H1 (cell line): ENCODE results near the gene ARID4A. TPM values are rescaled to one million over a fixed set of nuclear protein-coding genes. Genes with fewer than 3 reads are reported as not detected.

ENCODE experiments used
- CTCF ChIA-PET: fragments of 300-600 bp; sonication (Branson Sonifier 250); formaldehyde crosslinking; loops from one replicate; lab custom pipeline; 2021; ENCODE audit not compliant: partially characterized antibody; lab: Charles Lee
- POLR2A ChIA-PET: fragments of 300-600 bp; sonication (Branson Sonifier 250); formaldehyde crosslinking; loops from one replicate; lab custom pipeline; 2021; ENCODE audit warnings: inconsistent platforms; ENCODE audit not compliant: partially characterized antibody; lab: Charles Lee
- DNase-seq, 2 experiments: peaks; one replicate each; pipeline versions ENCODE4 v3.0.0 to v3.0.0-alpha.2; 2010 to 2022; ENCODE audit warnings: low spot score in 2 of 2, low read depth in 1 of 2, mixed read lengths in 1 of 2
- FAIRE-seq: peaks from 2 replicates; lab custom pipeline; 2011; peaks lifted over from hg19 to GRCh38; lab: Jason Lieb, UNC
- H2AFZ ChIP-seq: 2 replicates; pipeline ENCODE4 v1.8.1; 2012; ENCODE audit warnings: low read length, inconsistent platforms
- H2AK5ac ChIP-seq: 2 replicates; pipeline ENCODE4 v1.6.1; 2013; ENCODE audit warnings: low read depth, low read length
- H2BK120ac ChIP-seq: replicated peaks from 2 replicates; pipeline ENCODE3; 2013; ENCODE audit warnings: low read depth, low read length, inconsistent platforms
- H2BK12ac ChIP-seq: 2 replicates; pipeline ENCODE4 v1.6.1; 2013; ENCODE audit warnings: low read depth, low read length
- H2BK15ac ChIP-seq: 2 replicates; pipeline ENCODE4 v1.6.1; 2013; ENCODE audit warnings: low read length
- H2BK20ac ChIP-seq: 2 replicates; pipeline ENCODE4 v1.6.1; 2013; ENCODE audit warnings: low read length
- H2BK5ac ChIP-seq: 2 replicates; pipeline ENCODE4 v1.6.1; 2013; ENCODE audit warnings: low read depth, low read length
- H3K14ac ChIP-seq: 2 replicates; pipeline ENCODE4 v1.6.1; 2013; ENCODE audit warnings: inconsistent platforms; ENCODE audit not compliant: insufficient read length
- H3K18ac ChIP-seq: 2 replicates; pipeline ENCODE4 v1.6.1; 2013; ENCODE audit warnings: low read length; ENCODE audit errors: extremely low read depth
- H3K23ac ChIP-seq: 2 replicates; pipeline ENCODE4 v1.6.1; 2013; ENCODE audit warnings: inconsistent platforms; ENCODE audit not compliant: insufficient read length
- H3K23me2 ChIP-seq: 2 replicates; pipeline ENCODE4 v1.6.1; 2013; ENCODE audit warnings: low read depth, low read length
- H3K27ac ChIP-seq: 2 replicates; pipeline ENCODE4 v1.6.1; 2011; ENCODE audit warnings: low read depth, low read length, inconsistent platforms
- H3K27me3 ChIP-seq, 4 experiments: replicated peaks in 1 of 4; 1 replicate in 1 of 4; 2 replicates in 3 of 4; pipeline versions ENCODE4 v1.6.1 to v1.8.1; 2011 to 2013; ENCODE audit warnings: low read length in 3 of 4, mild to moderate bottlenecking in 3 of 4, inconsistent platforms in 2 of 4, mixed read lengths in 2 of 4, moderate library complexity in 1 of 4; ENCODE audit not compliant: control insufficient read depth in 3 of 4, insufficient read depth in 3 of 4; ENCODE audit errors: extremely low read depth in 1 of 4
- H3K36me3 ChIP-seq, 4 experiments: 2 replicates each; pipeline versions ENCODE4 v1.6.1 to v1.8.1; 2011 to 2013; ENCODE audit warnings: mild to moderate bottlenecking in 4 of 4, low read length in 3 of 4, moderate library complexity in 2 of 4, control low read depth in 1 of 4, inconsistent platforms in 1 of 4; ENCODE audit not compliant: insufficient read depth in 4 of 4, control insufficient read depth in 2 of 4
- H3K4ac ChIP-seq: replicated peaks from 2 replicates; pipeline ENCODE3; 2013; ENCODE audit warnings: low read length, low read depth, mixed read lengths, inconsistent platforms; ENCODE audit not compliant: insufficient read length
- H3K4me1 ChIP-seq, 4 experiments: replicated peaks in 1 of 4; 1 replicate in 1 of 4; 2 replicates in 3 of 4; pipeline versions ENCODE4 v1.6.1 to v1.8.1; 2011 to 2013; ENCODE audit warnings: low read length in 3 of 4, inconsistent platforms in 2 of 4, mixed read lengths in 1 of 4; ENCODE audit not compliant: insufficient read depth in 4 of 4, control insufficient read depth in 3 of 4
- H3K4me2 ChIP-seq, 2 experiments: 2 replicates each; pipeline versions ENCODE4 v1.6.1 to v1.8.1; 2011 to 2013; ENCODE audit warnings: low read depth in 2 of 2, low read length in 2 of 2, control low read depth in 1 of 2, inconsistent platforms in 1 of 2, mild to moderate bottlenecking in 1 of 2; ENCODE audit not compliant: insufficient read depth in 1 of 2
- H3K4me3 ChIP-seq, 4 experiments: fragments of 200-600, 300-600 bp in 1 of 4; sonication (generic), shearing (Covaris generic), sonication (Bioruptor Twin) in 1 of 4; 2 replicates each; pipeline versions ENCODE4 v1.5.1 to v1.8.1; 2011 to 2016; ENCODE audit warnings: low read length in 4 of 4, low read depth in 3 of 4, control low read depth in 2 of 4, inconsistent platforms in 2 of 4, mild to moderate bottlenecking in 2 of 4, mixed read lengths in 1 of 4, moderate library complexity in 1 of 4; ENCODE audit not compliant: insufficient read depth in 2 of 4; ENCODE audit errors: extremely low read depth in 1 of 4
- H3K56ac ChIP-seq: replicated peaks from 2 replicates; pipeline ENCODE3; 2013; ENCODE audit warnings: low read depth, mild to moderate bottlenecking, mixed read lengths, low read length, inconsistent platforms; ENCODE audit not compliant: insufficient read length
- H3K79me1 ChIP-seq: 2 replicates; pipeline ENCODE4 v1.6.1; 2013; ENCODE audit warnings: low read depth, low read length, control low read depth
- H3K79me2 ChIP-seq, 2 experiments: 2 replicates each; pipeline versions ENCODE4 v1.6.1 to v1.8.1; 2012 to 2013; ENCODE audit warnings: low read length in 2 of 2, mild to moderate bottlenecking in 2 of 2, inconsistent platforms in 1 of 2; ENCODE audit not compliant: insufficient read depth in 2 of 2, control insufficient read depth in 1 of 2
- H3K9ac ChIP-seq, 4 experiments: replicated peaks in 1 of 4; 1 replicate in 1 of 4; 2 replicates in 3 of 4; pipeline versions ENCODE4 v1.6.1 to v1.8.1; 2011 to 2013; ENCODE audit warnings: low read depth in 3 of 4, low read length in 3 of 4, control low read depth in 2 of 4, mild to moderate bottlenecking in 2 of 4, moderate library complexity in 2 of 4, inconsistent platforms in 1 of 4; ENCODE audit errors: extremely low read depth in 1 of 4
- H3K9me3 ChIP-seq, 2 experiments: 2 replicates each; pipeline versions ENCODE4 v1.6.1 to v1.8.1; 2012 to 2013; ENCODE audit warnings: mild to moderate bottlenecking in 2 of 2, moderate library complexity in 2 of 2, control low read depth in 1 of 2, inconsistent platforms in 1 of 2, low read depth in 1 of 2, low read length in 1 of 2, mixed read lengths in 1 of 2; ENCODE audit not compliant: insufficient read depth in 2 of 2
- H4K20me1 ChIP-seq, 2 experiments: replicated peaks in 1 of 2; 2 replicates each; pipeline versions ENCODE3 to v1.8.1; 2011 to 2013; ENCODE audit warnings: inconsistent platforms in 2 of 2, low read length in 2 of 2, mild to moderate bottlenecking in 1 of 2; ENCODE audit not compliant: insufficient read depth in 2 of 2, control insufficient read depth in 1 of 2
- H4K5ac ChIP-seq: 2 replicates; pipeline ENCODE4 v1.6.1; 2013; ENCODE audit warnings: low read length, low read depth, mixed read lengths, inconsistent platforms; ENCODE audit not compliant: insufficient read length
- H4K8ac ChIP-seq: 2 replicates; pipeline ENCODE4 v1.8.0; 2013; ENCODE audit warnings: mild to moderate bottlenecking, moderate library complexity, low read length, inconsistent platforms; ENCODE audit not compliant: insufficient read depth; ENCODE audit errors: extremely low read depth
- H4K91ac ChIP-seq: replicated peaks from 2 replicates; pipeline ENCODE3; 2013; ENCODE audit warnings: low read length, mixed read lengths, inconsistent platforms; ENCODE audit not compliant: insufficient read length
- BRCA1 ChIP-seq: IDR thresholded peaks from 2 replicates; pipeline ENCODE4 v1.6.1; 2012; ENCODE audit warnings: low read depth, low read length, improper control_type of control experiment
- CBX8 ChIP-seq: fragments of 300-800, 300-1000 bp; sonication (generic); IDR thresholded peaks from 2 replicates; pipeline ENCODE4 v1.7.1; 2016; ENCODE audit warnings: low read depth, low read length, borderline replicate concordance
- RFX5 ChIP-seq: IDR thresholded peaks from 2 replicates; pipeline ENCODE4 v1.6.1; 2011; ENCODE audit warnings: low read depth, low read length, improper control_type of control experiment, borderline replicate concordance
- WGBS, 2 experiments: shearing (Covaris generic) in 1 of 2; methylation state at CpG; one replicate each; pipeline versions ENCODE4 v1.1.6 to v1.1.7; 2013 to 2015; ENCODE audit warnings: low lambda C conversion rate in 2 of 2, mixed read lengths in 2 of 2, inconsistent platforms in 1 of 2, low coverage in 1 of 2, missing lambda C conversion rate in 1 of 2; ENCODE audit not compliant: insufficient replicate concordance in 2 of 2, insufficient coverage in 1 of 2, insufficient read length in 1 of 2; ENCODE audit errors: extremely low coverage in 1 of 2, missing lambda C conversion rate in 1 of 2; 5-methylcytosine and 5-hydroxymethylcytosine counted together
- polyA plus RNA-seq, 7 experiments: library from polyadenylated mRNA; depleted of rRNA in 3 of 7; stranded (reverse) in 5 of 7; unstranded in 2 of 7; fragments of >200 nt in 5 of 7; fragments of 200-250 nt in 2 of 7; gene quantifications; 1 replicate in 5 of 7; 2 replicates in 1 of 7; 4 replicates in 1 of 7; pipeline versions ENCODE4 v1.2.1 to v1.2.3, GENCODE V29; 2011 to 2013; ENCODE audit warnings: missing spikeins in 2 of 7, mixed read lengths in 2 of 7
- total RNA-seq: library from RNA; stranded (reverse); fragmentation: NEBNext Ultra II Directional; extraction: Animal tissue kit (Norgen Biotek cat#: 25700); gene quantifications from 2 replicates; pipeline ENCODE4 v1.2.1, GENCODE V29; 2021
- TF ChIP-seq, protein P1 (sequence below): IDR thresholded peaks from 2 replicates; pipeline ENCODE4 v1.6.1; 2011; ENCODE audit warnings: low read length, improper control_type of control experiment
- TF ChIP-seq, protein P2 (sequence below): IDR thresholded peaks from 2 replicates; pipeline ENCODE4 v1.6.1; 2012; ENCODE audit warnings: low read length, inconsistent platforms

Gene ARID4A
- total and polyA plus RNA-seq, 2 of the 8 experiments (the other 6 are each of a cell fraction or from before 2014, with no cell fraction given) = 2.1 to 14.6 TPM

GRCh38 chr14:58315606-58316005, 17.3 kb downstream of the ARID4A start:
- no peak overlapping the region for H2BK20ac ChIP-seq
- H3K4ac ChIP-seq = no peak overlapping the region
- no peaks in the 10 kb centered on the region for H3K9me3 ChIP-seq
- H3K4me2 ChIP-seq = no peak overlapping the region
- peaks cover 0 to 2% of the 10 kb centered on the region in 2 experiments for H4K20me1 ChIP-seq
- no peak overlapping the region for H2BK12ac ChIP-seq
- H3K18ac ChIP-seq = no peak overlapping the region
- H3K79me2 ChIP-seq = no peaks in the 10 kb centered on the region
- CTCF ChIA-PET = no interaction called here
- H3K14ac ChIP-seq = no peak overlapping the region
- H4K5ac ChIP-seq = no peak overlapping the region
- H2BK5ac ChIP-seq = no peak overlapping the region
- H2AFZ ChIP-seq = no peak overlapping the region
- FAIRE-seq = no peak
- H4K8ac ChIP-seq = no peak overlapping the region
- H3K4me1 ChIP-seq = no peaks in the 10 kb centered on the region
- no peaks in the 10 kb centered on the region for H3K27me3 ChIP-seq
- no peaks in the 10 kb centered on the region for H3K79me1 ChIP-seq
- peaks cover 0 to 28% (median 7%) of the 10 kb centered on the region in 4 experiments; a peak in 5 of 8 replicates for H3K36me3 ChIP-seq
- no peak overlapping the region for H2AK5ac ChIP-seq
- H4K91ac ChIP-seq = no peak overlapping the region
- DNase-seq = no peak
- H3K23me2 ChIP-seq = no peaks in the 10 kb centered on the region
- H3K23ac ChIP-seq = no peak overlapping the region
- WGBS, 2 experiments = 100% methylated on average over 1 of the region's 1 CpG; no CpG with 5 or more reads in 1 of the 2 experiments
- POLR2A ChIA-PET = no interaction called here
- no peak overlapping the region for H3K27ac ChIP-seq
- H3K4me3 ChIP-seq = no peak overlapping the region
- TF ChIP-seq RFX5 = no peak
- TF ChIP-seq, protein P1, sequence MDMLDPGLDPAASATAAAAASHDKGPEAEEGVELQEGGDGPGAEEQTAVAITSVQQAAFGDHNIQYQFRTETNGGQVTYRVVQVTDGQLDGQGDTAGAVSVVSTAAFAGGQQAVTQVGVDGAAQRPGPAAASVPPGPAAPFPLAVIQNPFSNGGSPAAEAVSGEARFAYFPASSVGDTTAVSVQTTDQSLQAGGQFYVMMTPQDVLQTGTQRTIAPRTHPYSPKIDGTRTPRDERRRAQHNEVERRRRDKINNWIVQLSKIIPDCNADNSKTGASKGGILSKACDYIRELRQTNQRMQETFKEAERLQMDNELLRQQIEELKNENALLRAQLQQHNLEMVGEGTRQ = no peak
- TF ChIP-seq CBX8 = no peak
- TF ChIP-seq, protein P2, sequence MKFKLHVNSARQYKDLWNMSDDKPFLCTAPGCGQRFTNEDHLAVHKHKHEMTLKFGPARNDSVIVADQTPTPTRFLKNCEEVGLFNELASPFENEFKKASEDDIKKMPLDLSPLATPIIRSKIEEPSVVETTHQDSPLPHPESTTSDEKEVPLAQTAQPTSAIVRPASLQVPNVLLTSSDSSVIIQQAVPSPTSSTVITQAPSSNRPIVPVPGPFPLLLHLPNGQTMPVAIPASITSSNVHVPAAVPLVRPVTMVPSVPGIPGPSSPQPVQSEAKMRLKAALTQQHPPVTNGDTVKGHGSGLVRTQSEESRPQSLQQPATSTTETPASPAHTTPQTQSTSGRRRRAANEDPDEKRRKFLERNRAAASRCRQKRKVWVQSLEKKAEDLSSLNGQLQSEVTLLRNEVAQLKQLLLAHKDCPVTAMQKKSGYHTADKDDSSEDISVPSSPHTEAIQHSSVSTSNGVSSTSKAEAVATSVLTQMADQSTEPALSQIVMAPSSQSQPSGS = no peak
- TF ChIP-seq BRCA1 = no peak
- no peak overlapping the region for H3K56ac ChIP-seq
- no peak overlapping the region for H2BK15ac ChIP-seq
- no peak overlapping the region for H2BK120ac ChIP-seq
- H3K9ac ChIP-seq = no peak overlapping the region
